Activated naive CD8-positive, alpha-beta T cell treated with anti-CD3 and anti-CD28 coated beads, Interleukin-2, amount 50 U/mL, for 24 hours (primary cell): ENCODE data around the gene SPAG7.
"Not testable (repeated sequence)": the region's sequence is repeated elsewhere in the genome, so short reads cannot be mapped to it uniquely, and the experiment has no call there.

ENCODE experiments used
- ATAC-seq: fragments of 150-1000 bp; cut with Tn5 transposase; one replicate; pipeline ENCODE4 v1.10.0; 2021
- DNase-seq: peaks from one replicate; pipeline ENCODE4 v3.0.0; 2021
- H3K27ac Mint-ChIP-seq: one replicate; pipeline ENCODE4 v1.8.0; 2021; ENCODE audit warnings: mild to moderate bottlenecking, mixed read lengths
- H3K27me3 Mint-ChIP-seq: one replicate; pipeline ENCODE4 v1.8.0; 2021; ENCODE audit warnings: mixed read lengths
- H3K36me3 Mint-ChIP-seq: one replicate; pipeline ENCODE4 v1.8.0; 2021; ENCODE audit warnings: low read depth, mixed read lengths
- H3K4me1 Mint-ChIP-seq: one replicate; pipeline ENCODE4 v1.8.0; 2021; ENCODE audit warnings: mixed read lengths
- H3K4me3 Mint-ChIP-seq: one replicate; pipeline ENCODE4 v1.8.0; 2021; ENCODE audit warnings: mild to moderate bottlenecking, moderate library complexity, mixed read lengths
- H3K9me3 Mint-ChIP-seq: one replicate; pipeline ENCODE4 v1.8.0; 2021; ENCODE audit warnings: mixed read lengths

The SPAG7 gene

GRCh38 chr17:4926577-4927335 is 40.9 kb downstream of the SPAG7 start:
- not testable (repeated sequence) for DNase-seq, H3K4me1 Mint-ChIP-seq, H3K4me3 Mint-ChIP-seq, H3K27me3 Mint-ChIP-seq, H3K27ac Mint-ChIP-seq, ATAC-seq, H3K36me3 Mint-ChIP-seq, H3K9me3 Mint-ChIP-seq

GRCh38 chr17:4921320-4921719 is 46.3 kb downstream of the SPAG7 start:
- Mint-ChIP-seq H3K36me3 (no peaks in the 10 kb centered on the region), H3K27me3 (no peaks in the 10 kb centered on the region), H3K9me3 (no peaks in the 10 kb centered on the region), H3K27ac (no peak overlapping the region), H3K4me3 (no peak overlapping the region), H3K4me1 (no peaks in the 10 kb centered on the region)
- ATAC-seq, result no peak
- no peak for DNase-seq

GRCh38 chr17:4920351-4921048 is 47.1 kb downstream of the SPAG7 start:
- no peaks in the 10 kb centered on the region for H3K9me3 Mint-ChIP-seq
- no peak overlapping the region for H3K27ac Mint-ChIP-seq
- H3K36me3 Mint-ChIP-seq, result no peaks in the 10 kb centered on the region
- H3K4me3 Mint-ChIP-seq, result no peak overlapping the region
- ATAC-seq, result no peak
- no peaks in the 10 kb centered on the region for H3K4me1 Mint-ChIP-seq
- no peaks in the 10 kb centered on the region for H3K27me3 Mint-ChIP-seq
- no peak for DNase-seq

- Mint-ChIP-seq H3K27ac (no peak overlapping the region), H3K4me3 (no peak overlapping the region), H3K36me3 (no peaks in the 10 kb centered on the region), H3K4me1 (no peaks in the 10 kb centered on the region), H3K9me3 (no peaks in the 10 kb centered on the region), H3K27me3 (no peaks in the 10 kb centered on the region)
- DNase-seq (no peak), ATAC-seq (no peak)
These were observed 48.0 kb downstream of the SPAG7 start for GRCh38 chr17:4919511-4920047.

- not testable (repeated sequence) for ATAC-seq
These were observed 53.1 kb downstream of the SPAG7 start for GRCh38 chr17:4914551-4914950.

GRCh38 chr17:4913994-4914393 is 53.6 kb downstream of the SPAG7 start:
- no peaks in the 10 kb centered on the region for H3K36me3 Mint-ChIP-seq
- H3K27ac Mint-ChIP-seq, result no peak overlapping the region
- no peaks in the 10 kb centered on the region for H3K4me1 Mint-ChIP-seq
- no peaks in the 10 kb centered on the region for H3K9me3 Mint-ChIP-seq
- DNase-seq, result no peak
- H3K27me3 Mint-ChIP-seq, result peaks cover 3% of the 10 kb centered on the region
- H3K4me3 Mint-ChIP-seq, result no peak overlapping the region
- no peak for ATAC-seq

More at GRCh38 chr17:4914551-4914950, 53.1 kb downstream of the SPAG7 start:
- not testable (repeated sequence) for H3K9me3 Mint-ChIP-seq, H3K4me3 Mint-ChIP-seq, DNase-seq, H3K27me3 Mint-ChIP-seq, H3K4me1 Mint-ChIP-seq, H3K36me3 Mint-ChIP-seq, H3K27ac Mint-ChIP-seq
